GM21529 (cell line): Measurements from ENCODE around the gene ZNF580.

Experiments used
- ATAC-seq: cut with Tn5 transposase; IDR thresholded peaks from one replicate; pipeline ENCODE4 v1.9.1; 2021; ENCODE audit not compliant: unreplicated experiment

The ZNF580 gene

DNA sequence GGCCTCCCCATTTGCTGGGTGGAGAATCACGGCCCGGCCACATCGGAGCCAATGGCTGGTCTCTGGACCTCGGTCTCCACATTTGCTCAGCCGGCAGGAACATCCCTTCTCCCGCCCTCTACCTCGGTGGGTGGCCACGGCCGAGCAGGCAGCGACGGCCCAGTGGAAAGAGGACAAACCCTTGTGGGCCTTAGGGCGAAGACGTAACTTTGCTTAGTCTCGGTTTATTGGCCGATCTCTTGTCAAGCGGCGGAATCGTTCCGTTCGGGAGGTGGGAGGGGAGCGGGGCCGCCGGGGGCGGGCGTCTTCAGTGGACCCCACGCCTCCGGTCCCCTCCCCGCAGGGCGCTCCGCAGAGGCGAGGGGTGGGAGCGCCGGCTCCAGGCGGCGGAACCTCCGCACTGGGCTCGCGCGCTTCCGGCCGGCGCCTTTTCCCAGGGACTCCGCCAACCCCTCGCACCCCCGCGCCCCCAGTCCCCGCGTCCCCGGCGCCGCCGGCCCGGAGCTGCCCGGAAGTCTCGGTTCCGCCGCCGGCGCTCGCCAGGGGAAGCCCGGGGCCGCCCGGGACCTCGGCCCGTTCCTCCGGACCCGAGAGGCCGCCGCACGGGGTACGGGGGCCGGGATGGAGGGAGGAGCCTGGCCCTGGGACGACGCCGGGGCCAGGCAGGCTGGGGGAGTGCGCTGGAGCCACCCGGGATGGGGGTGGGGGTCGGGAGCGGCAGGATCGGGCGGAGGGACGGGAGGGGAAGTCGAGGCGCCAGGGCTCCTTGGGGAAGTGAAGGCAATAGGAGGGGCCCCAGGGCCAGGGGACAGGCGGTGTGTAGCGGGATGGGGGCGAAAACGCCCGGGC, at the start of gene ZNF580:
Gene ZNF580, plus strand, starts transcription at position 426 of the 849 bp plus-strand sequence. CDS start 1,507 bp downstream, outside the sequence.
- peak; percentile 31 for ATAC-seq

GRCh38 chr19:55591555-55591954, 49.2 kb upstream of the ZNF580 start:
- no peak for ATAC-seq

DNA sequence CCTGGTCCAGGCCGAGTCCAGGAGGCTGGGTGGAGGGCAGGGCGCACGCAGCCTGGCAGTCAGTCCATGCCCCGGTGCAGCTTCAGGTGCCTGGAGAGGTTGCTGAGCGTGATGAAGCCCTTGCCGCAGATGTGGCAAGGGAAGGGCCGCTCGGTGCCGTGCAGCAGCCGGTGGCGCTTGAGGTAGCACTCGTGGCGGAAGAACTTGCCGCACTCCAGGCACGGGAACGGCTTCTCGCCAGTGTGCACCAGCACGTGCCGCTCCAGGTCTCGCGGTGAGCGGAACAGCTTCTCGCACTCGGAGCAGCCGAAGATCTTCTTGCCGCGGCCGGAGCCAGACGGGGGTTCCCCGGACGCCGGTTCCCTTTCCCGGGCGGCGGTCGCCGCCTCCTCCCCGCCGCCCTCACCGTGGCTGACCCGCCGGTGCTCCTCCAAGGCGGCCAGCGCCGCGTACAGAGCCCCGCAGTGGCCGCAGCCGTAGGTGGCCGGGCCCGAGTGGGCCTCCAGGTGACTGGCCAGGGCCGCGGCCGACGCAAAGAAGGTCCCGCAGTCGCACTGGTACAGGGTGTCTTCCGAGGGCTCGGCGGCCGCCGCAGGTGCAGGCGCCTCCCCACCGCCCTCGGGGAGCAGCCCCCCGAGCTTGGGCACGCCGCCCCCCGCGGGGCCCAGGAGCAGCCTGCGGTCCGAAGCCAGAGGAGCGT, 48.3 kb upstream of the ZNF580 start:
- ATAC-seq, result no peak

- ATAC-seq, result no peak
These were observed 47.6 kb upstream of the ZNF580 start for GRCh38 chr19:55593096-55593772.

GRCh38 chr19:55594996-55595545, 45.7 kb upstream of the ZNF580 start:
- no peak for ATAC-seq

DNA sequence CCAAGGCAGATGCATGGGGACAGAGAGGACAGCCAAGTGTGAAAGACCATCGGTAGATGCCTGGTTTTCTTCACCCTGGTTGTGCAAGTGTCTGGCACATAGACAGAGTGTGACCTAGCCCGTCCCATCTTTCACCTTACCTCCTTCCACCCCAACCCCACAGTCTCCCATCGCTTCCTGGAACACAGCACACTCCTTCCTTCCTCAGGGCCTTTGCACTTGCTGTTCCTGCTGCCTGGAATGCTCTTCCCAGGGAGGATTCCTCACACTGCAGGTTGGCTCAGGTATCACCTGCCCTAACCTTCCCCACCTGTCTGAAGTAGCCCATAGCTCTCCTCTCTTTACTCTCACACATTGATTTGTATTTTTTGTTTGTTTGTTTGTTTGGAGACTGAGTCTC, 44.5 kb upstream of the ZNF580 start:
- ATAC-seq, result no peak

DNA sequence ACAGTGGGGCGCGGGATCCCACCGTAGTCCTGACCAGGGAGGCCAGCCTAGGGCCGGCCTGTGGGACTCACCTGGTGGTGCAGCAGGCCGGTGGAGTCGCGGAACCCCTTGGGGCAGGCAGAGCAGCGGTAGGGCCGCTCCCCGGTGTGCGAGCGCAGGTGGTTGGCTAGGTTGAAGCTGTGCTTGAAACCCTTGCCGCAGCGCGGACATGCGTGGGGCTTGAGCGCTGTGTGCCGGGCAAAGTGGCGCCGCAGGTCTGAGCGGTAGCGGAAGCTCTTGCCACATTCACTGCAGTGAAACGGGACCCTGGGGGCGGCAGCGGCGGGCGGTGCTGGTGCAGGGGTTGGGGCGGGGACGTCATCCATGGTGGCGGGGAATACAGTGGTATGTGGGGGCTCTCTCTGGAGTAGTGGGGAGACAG, 43.3 kb upstream of the ZNF580 start:
- ATAC-seq, result no peak

- no peak for ATAC-seq
These were observed 42.8 kb upstream of the ZNF580 start for GRCh38 chr19:55598034-55598433.

- ATAC-seq, result peak; percentile 49
These were observed 41.9 kb upstream of the ZNF580 start for GRCh38 chr19:55598719-55599467.

DNA sequence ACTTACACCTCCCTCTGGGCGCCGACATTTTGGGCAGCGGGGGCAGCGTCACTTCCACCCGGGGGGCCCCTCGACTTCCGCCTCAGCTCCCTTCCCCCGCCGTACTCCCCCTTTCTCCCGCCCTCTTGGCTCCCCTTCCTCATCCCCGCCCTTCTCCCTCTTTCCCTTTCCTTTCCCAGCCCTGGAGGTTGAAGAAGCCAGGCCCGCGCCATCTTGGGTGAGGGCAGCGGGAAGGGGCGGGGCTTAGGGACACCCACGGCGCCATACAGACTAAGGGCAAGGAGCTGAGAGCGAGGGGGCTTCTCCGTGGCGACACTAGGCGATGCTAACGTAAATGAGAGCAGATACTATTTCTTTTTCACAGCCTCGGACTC, 41.3 kb upstream of the ZNF580 start, which contains the start of gene FIZ1:
Gene FIZ1, minus strand, starts transcription at position 50 of the 374 bp plus-strand sequence. CDS start 1,652 bp downstream, outside the sequence.
- ATAC-seq, result peak; percentile 45

DNA sequence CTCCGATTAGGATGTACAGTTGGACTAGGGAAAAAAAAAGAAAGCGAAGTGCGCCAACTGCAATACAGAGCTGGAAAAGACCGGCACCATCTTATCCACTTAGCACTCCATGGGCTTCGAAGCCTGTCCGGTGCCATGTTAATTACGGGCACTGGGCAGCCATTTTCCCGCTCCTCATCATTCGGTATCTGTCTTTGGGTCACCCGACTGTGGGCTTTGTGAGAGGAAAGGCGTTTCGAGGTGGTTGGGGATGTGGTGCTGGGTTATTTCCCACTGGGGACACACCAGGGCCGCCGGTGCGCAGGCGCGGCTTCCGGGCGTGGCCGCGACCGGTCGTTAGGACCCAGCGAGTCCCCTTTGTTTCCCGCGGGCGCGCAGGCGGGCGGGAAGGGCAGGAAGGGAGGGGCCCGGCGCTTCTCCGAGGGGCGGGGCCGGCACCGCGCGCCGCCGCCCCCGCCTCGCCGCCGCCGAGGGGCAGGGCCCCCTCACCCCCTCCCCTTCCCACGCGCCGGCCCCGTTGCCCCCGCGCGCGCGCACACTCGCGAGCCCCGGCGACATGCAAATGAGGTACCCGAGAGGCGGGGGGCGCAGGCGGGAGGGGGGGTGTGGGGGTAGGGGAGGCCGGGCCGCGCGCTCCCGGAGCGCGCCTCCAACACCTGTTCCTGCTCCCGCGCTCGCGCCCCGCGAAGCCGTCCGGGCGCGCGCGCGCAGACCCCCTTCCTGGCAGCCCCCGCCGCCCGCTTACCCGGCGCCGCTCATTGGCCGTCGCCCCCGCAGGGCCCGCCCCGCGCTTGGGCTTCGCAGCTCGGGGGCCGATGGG, 40.8 kb upstream of the ZNF580 start, which contains the start of gene ZNF524:
Gene ZNF524, plus strand, starts transcription at position 447 of the 820 bp plus-strand sequence. CDS start 1,825 bp downstream, outside the sequence.
- peak; percentile 37 for ATAC-seq

DNA sequence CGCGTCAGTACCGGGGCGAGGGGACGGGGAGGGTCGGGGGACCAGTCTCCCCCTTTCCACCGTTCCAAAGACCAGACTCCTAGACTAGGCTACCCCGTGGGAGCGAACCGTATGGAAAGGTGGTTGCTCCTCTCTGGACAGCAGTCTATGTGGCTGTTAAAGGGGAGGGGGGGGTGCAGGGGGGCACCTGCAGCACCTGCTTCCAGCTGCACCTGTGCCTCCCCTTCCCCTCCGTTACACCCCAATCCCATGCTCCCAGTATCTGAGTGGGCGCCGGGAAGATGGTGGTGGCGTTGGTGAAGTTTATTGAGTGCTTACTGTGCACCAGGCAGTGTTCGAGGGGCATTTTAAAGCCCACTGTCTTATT, 40.2 kb upstream of the ZNF580 start:
- no peak for ATAC-seq

DNA sequence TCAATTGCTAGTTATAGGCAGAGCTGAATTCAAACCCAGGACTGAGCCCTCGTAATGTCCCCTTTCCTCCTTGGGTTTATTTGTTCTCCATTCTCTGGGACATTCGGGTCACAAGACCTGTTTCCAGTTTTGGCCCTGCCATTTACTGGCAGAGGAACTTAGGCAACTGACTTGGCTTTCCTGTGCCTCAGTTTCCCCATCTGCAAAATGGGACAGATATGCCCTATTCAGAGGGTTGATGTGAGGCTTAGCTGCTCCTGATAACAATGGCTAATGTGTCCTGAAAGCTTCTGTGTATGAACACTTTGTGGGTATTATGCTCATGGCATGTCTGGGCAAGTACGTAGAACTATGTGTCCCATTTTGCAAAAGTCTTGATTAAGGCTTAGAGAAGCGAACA, 39.7 kb upstream of the ZNF580 start:
- no peak for ATAC-seq

DNA sequence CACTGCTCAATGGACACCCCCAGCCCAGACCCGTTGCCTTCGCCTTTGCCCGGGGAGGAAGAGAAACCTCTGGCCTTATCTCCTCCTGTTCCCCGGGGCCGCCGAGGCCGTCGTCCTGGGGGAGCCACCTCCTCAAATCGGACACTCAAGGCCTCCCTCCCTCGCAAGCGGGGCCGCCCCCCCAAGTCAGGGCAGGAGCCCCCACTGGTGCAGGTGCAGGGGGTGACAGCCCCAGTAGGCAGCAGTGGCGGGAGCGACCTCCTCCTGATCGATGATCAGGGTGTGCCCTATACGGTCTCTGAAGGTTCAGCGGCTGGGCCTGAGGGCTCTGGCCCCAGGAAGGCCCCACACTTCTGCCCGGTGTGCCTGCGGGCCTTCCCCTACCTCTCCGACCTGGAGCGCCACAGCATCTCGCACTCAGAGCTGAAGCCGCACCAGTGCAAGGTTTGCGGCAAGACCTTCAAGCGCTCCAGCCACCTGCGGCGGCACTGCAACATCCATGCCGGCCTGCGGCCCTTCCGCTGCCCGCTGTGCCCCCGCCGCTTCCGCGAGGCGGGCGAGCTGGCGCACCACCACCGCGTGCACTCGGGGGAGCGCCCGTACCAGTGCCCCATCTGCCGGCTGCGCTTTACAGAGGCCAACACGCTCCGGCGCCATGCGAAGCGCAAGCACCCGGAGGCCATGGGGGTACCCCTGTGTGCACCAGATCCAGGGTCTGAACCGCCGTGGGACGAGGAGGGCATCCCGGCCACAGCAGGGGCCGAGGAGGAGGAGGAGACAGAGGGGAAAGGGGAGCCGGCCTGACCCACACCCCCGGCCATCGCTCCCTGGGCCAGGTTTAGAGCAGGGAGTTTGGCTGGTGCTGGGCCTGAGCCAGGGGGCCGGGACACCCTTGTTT, 38.4 kb upstream of the ZNF580 start:
- no peak for ATAC-seq

DNA sequence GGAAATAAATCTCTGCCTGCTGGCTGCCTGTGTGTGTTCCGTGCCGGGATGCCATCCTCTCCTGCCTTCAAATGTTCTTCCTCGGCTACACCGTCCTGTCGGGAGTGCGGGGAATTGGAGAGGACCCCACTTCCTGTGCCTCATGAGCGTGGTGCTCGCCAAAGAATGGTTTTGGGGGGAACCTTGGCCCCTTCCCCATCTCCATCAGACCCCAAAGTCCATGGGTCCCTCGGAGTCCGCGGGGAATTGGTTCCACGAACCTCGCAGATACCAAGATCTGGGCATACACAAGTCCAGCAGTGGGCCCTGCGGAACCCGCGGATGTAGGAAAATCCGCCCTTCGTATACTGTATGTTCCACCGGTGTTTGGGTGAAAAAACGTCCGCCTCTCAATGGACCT, 37.7 kb upstream of the ZNF580 start:
- no peak for ATAC-seq

DNA sequence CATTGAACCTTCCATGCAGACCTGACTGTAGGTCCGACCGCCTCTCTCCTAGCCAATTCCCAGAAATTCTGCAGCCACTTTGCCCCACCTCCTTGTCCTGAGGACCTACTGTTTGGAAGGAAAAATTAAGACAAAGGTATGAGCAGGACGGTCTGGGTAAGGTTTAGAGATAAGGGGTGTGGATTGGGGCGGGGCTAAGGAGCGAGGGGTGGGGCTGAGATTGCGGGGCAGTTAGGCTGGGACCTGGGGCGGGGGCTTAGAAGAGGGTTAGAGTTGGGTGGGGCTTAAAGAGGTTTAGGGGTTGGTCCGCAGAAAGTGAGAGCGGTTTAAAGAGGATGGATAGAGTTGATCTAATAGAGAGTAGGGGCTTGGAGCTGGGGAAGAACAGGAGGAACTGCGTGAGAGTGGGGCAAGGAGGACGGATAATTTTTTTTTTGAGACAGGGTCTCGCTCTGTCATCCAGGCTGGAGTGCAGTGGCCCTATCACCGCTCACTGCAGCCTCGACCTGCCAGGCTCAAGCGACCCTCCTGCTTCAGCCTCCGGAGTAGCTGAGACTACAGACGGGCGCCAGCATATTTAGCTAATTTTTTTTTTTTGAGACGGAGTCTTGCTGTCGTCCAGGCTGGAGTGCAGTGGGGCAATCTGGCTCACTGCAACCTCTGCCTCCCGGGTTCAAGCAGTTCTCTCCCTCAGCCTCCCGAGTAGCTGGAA, 37.1 kb upstream of the ZNF580 start:
- ATAC-seq, result no peak

DNA sequence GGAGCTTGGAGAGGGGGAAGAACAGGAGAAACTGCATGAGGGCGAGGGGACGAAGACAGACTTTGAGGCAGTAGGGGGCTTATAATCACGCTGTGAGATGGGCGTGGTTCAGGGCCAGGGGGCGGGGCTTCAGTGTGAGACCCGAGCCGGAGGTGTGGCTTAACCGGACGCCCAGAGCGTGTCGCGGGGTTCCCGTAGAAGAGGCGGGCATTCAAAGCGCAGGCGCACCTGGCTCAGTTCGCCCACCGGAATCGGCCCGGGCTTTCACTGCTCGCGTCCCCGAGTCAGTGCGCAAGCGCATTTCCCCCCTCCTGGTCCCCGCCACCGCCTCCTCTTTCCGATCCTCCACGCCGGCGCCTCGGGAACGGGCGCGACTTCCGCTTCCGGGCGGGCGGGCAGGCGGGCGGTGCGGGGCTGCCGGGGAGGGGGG, 35.6 kb upstream of the ZNF580 start:
- ATAC-seq, result peak; percentile 67
